HS-5 (cell line): Measurements from ENCODE around the gene BAG5.
A peak's percentile ranks its signal among the peaks of the same experiment; 100 is the strongest.
"Not testable (repeated sequence)": the region's sequence is repeated elsewhere in the genome, so short reads cannot be mapped to it uniquely, and the experiment has no call there.

Source experiments
- DNase-seq: peaks from one replicate; pipeline ENCODE4 v3.0.0-alpha.2; 2012; ENCODE audit warnings: low read depth

BAG5 gene

DNA sequence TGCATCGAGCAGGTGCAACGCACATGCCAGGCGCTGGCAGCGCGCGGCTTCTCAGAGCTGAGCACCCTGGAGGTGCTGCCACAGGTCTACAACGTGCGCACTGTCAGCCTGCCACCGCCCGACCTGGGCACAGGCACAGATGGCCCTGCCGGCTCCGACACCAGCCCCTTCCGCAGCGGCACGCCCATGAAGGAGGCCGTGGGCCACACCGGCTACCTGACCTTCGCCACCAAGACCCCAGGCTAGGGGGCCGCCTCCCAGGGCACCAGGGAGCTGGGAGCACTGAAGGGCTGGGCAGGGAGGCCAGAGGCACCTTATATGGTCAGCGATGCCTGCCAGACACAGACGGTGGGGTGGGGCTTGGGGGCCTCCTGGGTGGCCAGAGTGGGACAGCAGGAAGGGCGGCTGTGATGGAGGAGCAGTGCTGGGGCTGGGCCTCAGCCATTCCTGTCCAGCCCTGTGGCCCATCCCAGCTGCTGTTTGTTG lies 27.8 kb downstream of the BAG5 start:
- DNase-seq: no peak

DNA sequence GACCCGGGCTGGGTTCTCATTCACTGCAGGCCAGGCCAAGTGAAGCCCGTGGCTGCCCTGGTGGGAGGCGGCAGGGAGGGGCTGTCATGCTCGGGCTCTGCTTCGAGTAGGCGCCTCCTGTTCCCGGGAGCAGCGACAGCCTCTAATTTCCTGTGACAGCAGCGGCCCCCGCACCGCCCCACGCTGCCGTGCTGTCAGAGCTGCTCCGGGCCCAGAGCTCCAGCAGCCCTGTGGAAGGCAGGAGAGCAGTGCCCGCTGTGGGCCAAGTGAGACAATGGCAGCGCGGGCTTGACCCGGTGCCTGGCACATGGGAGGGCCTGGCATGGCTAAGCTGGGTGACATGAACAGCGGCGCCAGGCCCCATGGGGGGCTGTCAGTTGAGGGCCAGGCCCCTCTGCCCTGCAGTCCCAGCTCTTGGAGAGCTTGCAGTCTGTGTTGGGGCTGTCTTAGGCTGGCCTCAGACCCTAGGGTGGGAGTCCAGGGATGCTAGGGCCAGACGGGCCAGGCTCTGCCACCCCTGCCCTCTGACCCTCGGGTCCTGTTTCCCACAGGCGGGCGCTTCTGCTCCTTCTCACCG lies 28.4 kb downstream of the BAG5 start:
- DNase-seq: no peak

DNA sequence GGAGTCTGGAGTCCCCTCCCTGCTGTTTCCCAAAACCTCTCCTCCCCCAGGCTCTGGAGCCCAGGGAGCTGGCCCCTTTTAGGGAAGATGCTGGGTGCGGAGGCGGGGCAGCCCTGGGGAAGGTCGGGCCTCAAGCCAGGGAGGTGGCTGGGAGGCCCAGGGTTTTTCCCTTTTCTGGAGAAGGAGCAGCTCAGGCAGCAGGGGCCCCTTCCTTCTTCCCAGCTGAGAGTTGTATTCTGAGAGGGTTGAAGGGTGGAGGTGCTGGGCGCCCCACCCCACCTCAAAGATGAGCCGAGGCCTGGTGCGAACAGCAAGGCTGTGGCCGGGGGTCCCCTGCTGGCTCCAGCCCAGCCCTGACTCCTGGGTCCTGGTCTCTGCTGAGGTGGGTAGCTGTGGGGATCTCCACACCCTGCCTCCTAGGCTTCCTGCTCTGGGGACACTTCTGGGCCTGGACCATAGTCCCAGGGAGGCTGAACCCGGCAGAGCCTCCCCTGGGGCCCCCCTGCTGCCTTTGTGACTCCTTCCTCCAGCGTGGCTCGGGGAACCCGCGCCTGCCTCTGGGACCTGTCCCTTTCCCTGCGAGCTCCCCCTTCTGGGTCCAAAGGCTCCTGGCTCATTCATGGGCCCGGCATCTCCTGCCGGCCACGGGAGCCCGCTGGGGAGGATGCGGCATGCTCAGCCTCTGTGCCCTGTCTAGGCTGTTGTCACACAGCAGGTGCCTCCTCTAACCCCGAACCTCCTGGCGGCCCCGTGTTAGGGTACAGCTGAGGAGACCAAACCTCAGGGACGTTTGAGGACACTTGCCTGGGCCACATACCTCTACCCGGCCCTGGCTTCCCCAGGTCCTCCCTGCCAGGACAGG lies 29.1 kb downstream of the BAG5 start:
- DNase-seq: no peak

DNA sequence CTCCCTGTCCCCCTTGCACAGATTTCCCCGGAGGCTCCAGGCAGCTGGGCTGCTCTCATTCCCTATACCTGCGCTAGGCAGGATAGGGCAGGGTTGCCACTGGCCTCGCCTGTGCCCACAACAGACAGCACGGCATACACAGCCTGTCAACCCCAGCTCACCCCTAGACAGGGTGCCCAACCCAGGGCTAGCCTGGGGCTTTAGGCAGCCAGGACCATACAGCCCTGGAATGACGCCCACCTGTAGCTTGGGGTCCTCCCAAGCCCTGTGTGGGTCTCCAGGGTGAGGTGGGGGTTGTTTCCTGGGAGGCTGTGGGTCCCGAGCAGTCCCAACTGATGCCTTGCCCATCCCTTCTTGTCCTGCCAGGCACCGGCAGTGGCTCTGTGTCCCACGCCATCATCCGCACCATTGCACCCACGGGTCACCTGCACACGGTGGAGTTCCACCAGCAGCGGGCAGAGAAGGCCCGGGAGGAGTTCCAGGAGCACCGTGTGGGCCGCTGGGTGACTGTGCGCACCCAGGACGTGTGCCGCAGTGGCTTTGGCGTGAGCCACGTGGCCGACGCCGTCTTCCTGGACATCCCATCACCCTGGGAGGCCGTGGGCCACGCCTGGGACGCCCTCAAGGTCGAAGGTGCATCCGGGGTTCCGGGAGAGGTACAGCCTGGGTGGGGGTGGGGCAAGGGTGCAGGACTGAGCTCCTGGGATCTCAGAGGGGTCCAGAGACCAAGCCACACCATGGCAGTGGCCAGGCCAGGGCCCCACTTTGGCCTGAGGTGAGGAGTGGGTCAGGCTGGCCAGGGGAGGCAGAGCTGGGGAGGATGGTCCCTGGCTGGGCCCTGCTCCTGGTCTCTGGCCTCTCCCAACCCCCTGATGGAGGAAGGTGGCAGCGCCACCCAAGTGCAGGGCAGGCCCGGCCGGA lies 30.0 kb downstream of the BAG5 start:
- DNase-seq: no peak

DNA sequence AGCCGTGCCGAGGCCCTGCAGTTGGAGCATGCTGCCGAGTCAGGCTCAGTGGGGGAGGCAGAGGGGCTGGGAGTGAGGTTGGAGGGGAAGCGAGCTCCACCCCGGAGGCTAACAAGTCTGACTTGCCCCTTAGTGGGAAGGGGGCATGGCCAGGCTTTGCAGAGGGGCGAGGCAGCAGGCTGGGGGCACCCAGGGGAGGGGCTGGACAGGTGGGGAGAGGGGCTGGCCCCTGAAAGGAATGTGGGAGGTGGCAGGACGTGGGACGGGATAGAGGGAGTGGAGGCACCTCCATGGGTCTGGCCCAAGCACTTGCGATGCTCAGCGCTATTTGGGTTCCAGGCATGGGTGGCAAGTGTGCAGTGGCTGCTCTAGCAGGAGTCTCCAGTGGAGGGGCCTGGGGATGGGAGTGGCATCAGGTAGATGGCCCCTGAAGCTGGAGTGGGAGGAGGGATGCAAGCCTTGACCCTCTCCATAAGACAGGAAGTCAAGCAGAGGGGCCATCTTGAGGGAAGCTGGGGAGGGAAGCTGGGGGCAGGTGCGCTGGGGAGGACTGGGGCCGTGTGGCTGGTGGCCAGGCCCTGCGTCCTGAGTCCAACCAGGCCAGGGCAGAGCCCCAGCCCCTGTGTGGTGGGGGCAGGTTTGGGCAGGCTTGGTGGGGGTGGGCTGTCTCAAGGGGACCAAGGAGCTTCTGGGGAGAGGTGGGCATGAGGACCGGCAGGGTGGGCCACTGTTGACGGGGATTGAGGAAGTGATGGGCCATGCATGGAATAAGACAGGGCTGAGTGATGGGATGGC lies 30.8 kb downstream of the BAG5 start:
- DNase-seq: no peak

DNA sequence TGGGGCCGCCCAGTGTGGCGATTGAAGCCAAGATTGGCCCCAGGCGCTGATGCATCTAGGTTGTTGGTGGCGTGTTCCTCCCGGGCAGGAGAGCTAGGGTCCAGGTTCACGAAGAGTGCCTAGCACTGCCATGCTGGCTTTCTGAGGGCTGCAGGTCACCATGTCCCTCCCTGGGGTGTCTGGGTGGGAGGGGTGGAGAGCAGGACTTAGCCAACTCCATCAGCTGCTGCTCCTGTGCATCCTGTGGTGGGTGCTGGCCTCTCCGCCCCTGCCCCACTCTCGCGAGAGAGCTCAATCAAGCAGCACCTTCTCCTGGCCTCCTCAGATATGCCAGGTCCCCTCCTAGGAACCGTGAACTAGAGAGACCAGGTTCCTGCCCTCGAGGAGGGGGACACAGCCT lies 31.6 kb downstream of the BAG5 start:
- DNase-seq: no peak

DNA sequence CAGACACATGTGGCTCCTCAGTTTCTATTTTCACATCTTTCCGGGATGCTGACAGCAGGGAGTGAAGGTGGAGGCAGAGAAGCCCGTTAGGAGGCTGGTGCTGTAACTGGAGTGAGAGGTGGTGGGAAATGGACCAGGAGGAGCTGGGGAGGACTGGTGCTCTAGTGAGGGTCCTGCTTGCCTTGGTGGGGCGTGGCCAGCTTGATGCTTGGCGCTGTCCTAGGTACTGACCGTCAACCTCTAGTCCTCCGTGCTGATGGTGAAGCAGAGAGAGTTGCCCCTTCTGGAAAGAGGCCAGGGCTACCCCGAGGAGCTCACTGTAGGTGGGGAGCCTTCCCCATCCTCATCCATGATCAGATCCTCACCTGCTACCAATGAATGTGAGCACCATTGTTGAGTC lies 32.1 kb downstream of the BAG5 start:
- no peak for DNase-seq

DNA sequence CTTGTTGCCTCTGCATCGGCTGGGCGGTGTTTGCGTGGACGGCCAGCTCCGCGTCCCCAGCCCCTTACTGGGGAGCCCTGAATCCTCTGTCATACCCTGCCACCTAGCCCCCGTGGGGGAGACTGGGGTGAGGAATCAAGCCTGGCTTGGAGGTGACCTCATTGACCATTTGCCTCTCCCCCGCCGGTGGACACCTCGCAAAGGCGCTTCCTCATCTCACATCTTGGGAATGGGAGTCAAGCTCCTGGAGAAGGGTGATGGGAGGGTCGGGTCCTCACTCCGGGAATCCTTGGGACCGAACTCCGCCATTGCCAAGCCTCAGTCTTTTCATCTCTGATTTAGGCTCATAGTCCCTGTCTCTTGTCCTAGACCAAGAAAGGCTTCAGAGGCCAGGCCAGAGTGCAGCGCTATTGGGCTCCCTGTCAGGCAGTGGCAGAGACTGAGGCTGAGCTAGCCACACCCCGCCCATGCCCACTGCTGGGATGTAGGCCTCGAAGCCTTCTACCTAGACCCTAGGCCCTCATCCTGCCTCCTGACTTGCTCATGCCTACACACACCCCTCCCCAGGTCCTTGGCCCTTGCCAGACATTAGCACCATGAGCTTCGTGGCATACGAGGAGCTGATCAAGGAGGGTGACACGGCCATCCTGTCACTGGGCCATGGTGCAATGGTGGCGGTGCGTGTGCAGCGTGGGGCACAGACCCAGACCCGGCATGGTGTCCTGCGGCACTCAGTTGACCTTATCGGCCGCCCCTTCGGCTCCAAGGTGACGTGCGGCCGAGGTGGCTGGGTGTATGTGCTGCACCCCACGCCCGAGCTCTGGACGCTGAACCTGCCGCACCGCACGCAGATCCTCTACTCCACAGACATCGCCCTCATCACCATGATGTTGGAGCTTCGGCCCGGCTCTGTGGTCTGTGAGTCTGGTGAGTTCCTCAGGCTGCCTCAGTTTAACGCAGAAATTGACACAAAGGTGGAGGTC lies 32.8 kb downstream of the BAG5 start:
- DNase-seq: no peak

DNA sequence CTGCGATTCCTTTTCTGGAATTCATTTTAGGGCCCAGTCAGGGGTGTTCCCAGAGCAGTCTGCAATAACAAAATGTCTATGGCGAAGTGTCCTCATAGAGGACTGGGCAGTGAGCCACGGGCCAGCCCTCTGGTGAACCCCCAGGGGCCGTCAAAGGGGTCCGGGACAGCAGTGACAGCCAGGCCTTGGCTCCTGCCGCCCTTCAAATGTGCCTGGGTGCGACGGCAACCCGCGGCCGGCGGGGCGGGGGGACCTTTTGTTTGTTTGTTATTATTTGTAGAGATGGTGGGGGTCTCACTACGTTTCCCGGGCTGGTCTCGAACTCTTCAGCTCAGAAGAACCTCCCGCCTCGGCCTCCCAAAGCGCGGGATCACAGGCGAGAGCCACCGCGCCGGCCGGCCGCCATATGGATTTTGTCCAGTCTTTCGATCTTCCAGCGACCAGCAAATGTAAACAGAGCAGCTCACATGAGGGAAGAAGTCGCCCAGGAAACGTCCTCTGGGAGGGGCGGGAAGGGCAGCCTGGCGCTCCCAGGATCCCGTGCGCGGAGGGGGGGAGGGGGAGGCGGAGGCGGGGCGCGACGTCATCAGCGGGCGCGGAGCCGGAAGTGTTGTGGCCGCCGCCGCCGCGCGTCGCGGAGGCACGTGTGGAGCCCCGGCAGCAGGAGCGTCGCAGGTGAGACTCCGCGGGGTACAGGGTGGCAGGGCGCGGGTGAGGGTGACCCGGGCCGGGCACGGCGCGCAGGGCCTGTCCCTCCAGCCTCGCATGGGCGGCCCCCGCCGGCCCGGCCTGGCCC lies 33.7 kb downstream of the BAG5 start, which contains the start of gene TRMT61A:
TSS of gene TRMT61A (plus strand) at position 610 of the 796 bp plus-strand sequence. CDS start 783 bp downstream, outside the sequence.
- peak; percentile 48 for DNase-seq

DNA sequence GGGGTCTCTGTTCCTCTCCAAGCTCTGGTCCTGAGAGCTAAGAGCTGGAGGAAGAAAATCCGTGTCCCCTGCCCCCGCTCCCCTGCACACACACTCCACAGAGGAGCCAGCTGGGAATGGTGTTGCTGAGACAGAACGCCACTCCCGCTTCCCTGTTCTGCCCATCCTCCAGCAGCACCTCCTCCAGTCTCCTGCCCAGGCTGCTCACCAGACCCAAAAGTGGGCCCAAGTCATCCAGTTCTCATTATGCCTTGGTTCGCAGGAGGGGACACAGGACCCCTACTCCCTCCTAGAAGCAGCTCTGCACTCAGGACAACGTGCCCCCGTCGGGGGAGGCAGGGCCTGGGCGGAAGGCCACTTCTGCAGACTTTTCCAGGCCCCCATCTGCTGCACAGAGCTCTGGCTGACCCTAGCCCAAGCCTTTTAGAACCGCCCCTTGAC lies 34.3 kb downstream of the BAG5 start:
- no peak for DNase-seq

DNA sequence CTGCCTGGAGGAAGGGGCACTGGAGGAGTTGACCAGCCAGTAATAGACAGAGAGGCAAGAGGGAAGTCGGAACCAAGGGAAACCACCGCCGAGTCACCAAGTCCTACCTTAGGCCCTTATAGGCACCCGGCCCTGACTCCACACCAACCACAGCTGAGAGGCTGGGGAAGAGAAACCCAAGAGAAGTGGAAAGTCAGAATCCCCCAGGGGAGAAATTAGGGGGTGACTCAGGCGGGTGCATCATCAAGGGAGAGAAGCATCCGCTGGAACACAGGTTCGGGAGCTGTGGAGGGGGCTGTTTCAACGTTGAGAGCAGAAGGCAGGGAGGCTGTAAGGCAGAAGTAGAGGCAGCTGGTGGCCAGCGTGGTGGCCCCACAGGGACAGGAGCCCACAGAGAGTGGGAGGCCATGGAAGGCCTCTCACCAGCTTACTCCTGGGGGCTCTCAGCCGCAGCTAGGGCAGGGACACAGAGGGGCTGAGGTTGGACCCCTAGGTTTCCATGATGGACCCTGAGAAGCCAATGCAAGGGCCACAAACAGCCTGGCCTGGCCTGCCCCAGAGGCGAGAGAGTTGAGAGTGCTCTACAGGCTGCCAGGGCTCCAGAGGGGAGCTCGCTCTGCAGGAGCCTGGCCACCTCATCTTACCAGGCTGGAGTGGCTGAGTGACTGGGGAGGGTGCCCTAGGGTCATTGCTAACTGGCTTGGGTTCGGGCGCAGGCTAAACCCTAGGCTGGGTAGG lies 34.9 kb downstream of the BAG5 start:
- DNase-seq: no peak

DNA sequence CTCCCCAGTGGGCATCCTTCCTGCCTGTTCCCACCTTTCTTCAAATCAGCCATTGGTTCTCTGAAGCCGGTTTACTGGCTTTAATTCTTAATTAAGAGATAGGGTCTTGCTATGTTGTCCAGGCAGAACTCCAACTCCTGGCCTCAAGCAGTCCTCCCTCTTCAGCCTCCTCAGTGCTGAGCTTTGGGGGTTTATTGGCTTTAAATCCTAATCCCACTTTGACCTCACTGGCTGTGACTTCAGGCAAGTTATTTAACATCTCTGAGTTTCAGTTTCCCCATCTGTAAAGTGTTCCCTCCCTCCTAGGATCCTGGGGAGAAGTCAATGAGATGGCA lies 35.6 kb downstream of the BAG5 start:
- DNase-seq: no peak

DNA sequence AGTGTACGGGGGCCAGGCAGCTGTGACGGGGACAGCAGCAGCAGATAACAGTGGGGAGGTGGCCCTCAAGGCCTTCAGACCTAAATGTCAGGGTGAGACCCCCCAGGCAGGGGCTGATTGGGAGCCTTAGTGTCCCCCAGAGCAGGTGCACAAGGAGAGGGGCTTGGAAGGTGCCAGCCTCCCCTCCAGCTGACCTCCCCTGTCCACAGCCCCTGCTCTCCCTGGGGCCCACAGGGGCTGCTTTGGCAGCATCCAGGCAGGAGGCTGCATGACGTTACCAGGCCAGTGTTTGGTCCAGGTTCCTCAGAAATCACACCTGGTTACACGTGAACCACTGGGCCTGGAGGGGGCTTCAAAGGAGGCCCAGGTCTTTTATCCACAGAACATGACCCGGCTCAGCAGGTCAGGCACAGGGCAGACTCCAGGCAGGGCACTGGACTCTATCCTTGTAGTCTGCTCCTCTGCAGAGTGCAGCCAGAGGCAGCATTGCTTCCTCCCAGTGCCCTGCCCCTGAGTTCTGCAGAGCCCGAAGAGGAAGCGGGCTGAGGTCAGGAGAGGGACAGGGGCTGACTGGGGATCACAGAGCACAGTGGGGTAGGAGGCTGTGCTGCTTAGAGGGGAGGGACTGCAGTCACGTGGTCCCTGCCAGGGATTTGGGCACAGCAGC lies 36.1 kb downstream of the BAG5 start:
- DNase-seq: no peak

DNA sequence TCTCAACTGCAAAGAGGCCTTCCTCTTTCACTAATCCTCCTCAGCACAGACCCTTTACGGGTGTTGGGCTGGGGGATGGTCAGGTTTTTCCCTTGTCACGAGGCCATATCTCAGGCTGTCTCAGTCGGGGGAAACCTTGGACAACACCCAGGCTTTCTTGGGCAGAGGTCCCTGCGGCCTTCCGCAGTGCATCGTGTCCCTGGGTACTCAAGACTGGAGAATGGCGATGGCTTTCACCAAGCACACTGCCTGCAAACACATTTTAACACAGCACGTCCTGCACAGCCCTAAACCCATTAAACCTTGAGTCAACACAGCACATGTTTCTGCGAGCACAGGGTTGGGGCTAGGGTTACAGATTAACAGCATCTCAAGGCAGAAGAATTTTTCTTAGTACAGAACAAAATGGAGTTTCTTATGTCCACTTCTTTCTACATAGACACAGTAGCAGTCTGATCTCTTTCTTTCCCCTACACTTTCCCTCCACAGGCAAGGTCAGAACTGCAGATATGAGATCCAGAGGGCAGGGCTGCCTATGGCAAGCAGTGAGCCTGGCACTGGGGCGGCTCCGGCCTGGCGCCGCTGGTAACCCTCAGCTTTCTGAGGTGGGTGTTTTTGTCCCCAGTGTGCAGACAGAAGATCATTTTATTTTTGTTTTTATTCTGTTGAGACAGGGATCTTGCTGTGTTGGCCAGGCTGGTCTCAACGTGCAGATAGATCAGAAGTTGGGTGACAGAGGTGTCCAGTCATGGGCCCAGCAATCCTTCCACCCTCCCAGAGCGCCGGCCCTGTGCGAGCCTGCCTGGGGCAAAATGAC lies 36.8 kb downstream of the BAG5 start:
- not testable (repeated sequence) for DNase-seq

DNA sequence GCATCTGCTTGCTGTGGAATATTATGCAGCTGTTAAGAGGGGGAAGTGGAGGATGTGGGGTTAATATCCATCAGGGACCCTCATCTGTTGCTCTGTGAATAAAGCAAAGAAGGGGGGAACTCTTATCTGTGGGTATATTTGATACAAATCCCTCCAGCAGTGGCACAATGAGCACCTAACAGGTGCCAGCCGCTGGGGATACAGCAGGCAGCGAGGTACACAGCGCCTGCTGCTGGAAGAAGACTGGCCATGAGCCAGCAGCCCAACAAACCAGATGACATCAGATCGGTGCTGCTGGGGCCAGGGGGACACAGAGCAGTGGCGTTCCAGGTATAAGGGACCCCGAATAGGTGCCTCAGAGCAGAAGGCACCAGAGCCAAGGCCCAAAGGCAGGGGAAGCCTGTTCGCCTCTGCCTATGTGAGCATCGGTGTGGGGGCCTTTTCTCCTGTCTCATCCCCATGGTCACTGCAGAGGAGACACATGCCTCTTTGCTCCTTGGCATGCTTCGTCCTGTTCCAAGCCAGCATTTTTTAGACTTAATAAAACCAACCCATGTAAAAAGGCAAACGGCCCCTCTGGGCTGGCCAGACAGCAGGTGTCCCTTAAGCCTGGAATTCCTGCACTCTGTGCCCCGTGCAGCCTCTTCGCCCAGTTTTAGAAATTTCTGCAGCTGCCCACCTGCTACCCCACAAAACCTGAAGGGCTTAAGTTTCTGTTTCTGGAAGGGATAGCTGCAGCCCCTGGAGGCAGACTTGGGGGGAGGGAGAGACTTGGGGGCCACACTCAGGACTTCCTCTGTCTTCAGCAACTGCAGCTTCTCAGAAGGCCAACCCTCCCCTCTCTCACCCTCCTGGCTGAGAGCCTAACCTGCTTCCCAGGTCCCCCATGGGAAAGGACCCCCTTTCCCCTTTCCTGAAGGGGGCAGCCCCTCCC lies 38.2 kb downstream of the BAG5 start:
- no peak for DNase-seq

DNA sequence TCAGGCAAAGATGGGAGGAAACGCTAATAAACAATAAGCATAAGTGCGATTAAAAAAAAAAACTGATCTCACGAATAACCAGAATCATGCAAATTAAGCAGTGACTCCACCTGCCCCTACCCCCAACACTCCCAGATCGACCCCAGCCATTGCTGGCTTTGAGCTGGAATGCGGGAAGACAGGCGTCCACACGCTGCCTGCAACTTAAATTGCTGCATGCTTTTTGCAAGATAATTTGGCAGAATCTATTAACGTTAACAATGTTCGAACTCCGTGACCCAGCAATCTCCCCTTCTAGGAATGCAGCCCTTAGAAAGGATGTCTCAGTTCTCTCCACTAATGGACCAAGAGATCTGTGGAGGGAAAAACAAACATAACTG lies 38.9 kb downstream of the BAG5 start:
- DNase-seq: no peak
